PC-9 (cell line): Measurements from ENCODE around the gene DNPEP. TPM values are rescaled to one million over a fixed set of nuclear protein-coding genes. Genes with fewer than 3 reads are reported as not detected.

Source experiments
- BruUV-seq: library from RNA; stranded (reverse); fragments of 400-500 nt; replicated peaks from 2 replicates; lab custom pipeline; 2021; lab: Mats Ljungman, UMichigan
- CTCF ChIA-PET: fragments of 300-600 bp; sonication (Branson Sonifier 250); formaldehyde crosslinking; loops from one replicate; lab custom pipeline; 2022; ENCODE audit warnings: antibody characterized with exemption; lab: Charles Lee
- POLR2A ChIA-PET: fragments of 300-600 bp; sonication (Branson Sonifier 250); formaldehyde crosslinking; loops from one replicate; lab custom pipeline; 2022; ENCODE audit warnings: antibody characterized with exemption; ENCODE audit not compliant: unreplicated experiment; lab: Charles Lee
- DNase-seq, 2 experiments: peaks; one replicate each; pipeline versions ENCODE4 v3.0.0 to v3.0.0-alpha.2; 2015 to 2022; ENCODE audit warnings: mixed read lengths in 1 of 2
- H2AFZ ChIP-seq: fragments of 200-600 bp; sonication (generic); 2 replicates; pipeline ENCODE4 v1.8.1; 2017; ENCODE audit warnings: antibody characterized with exemption
- H3F3A ChIP-seq: fragments of 200-600 bp; sonication (generic); 2 replicates; pipeline ENCODE4 v1.8.1; 2017; ENCODE audit warnings: antibody characterized with exemption, mild to moderate bottlenecking, low read depth; ENCODE audit not compliant: insufficient read depth
- H3K27ac ChIP-seq: fragments of 200-600 bp; sonication (generic); 2 replicates; pipeline ENCODE4 v1.6.1; 2016; ENCODE audit warnings: mixed run types
- H3K27me3 ChIP-seq: fragments of 200-600 bp; sonication (generic); 2 replicates; pipeline ENCODE4 v1.6.1; 2016; ENCODE audit warnings: low read depth, mixed run types; ENCODE audit not compliant: insufficient read depth
- H3K36me3 ChIP-seq: fragments of 200-600 bp; sonication (generic); 2 replicates; pipeline ENCODE4 v1.6.1; 2016; ENCODE audit warnings: low read depth, mixed run types
- H3K4me1 ChIP-seq: fragments of 200-600 bp; sonication (generic); replicated peaks from 2 replicates; pipeline ENCODE4 v1.6.1; 2016; ENCODE audit warnings: mixed run types; ENCODE audit not compliant: insufficient read depth
- H3K4me2 ChIP-seq: fragments of 200-600 bp; sonication (generic); 2 replicates; pipeline ENCODE4 v1.6.1; 2017; ENCODE audit warnings: mixed run types
- H3K4me3 ChIP-seq: fragments of 200-600 bp; sonication (generic); 2 replicates; pipeline ENCODE4 v1.6.1; 2016; ENCODE audit warnings: mixed run types
- H3K79me2 ChIP-seq: fragments of 200-600 bp; sonication (generic); 2 replicates; pipeline ENCODE4 v1.6.1; 2017; ENCODE audit warnings: low read depth, mixed run types
- H3K9me2 ChIP-seq: fragments of 200-600 bp; sonication (generic); 2 replicates; pipeline ENCODE4 v1.8.1; 2017; ENCODE audit warnings: mild to moderate bottlenecking; ENCODE audit not compliant: insufficient read depth
- H3K9me3 ChIP-seq: fragments of 200-600 bp; sonication (generic); 2 replicates; pipeline ENCODE4 v1.8.1; 2016; ENCODE audit warnings: low read depth; ENCODE audit not compliant: insufficient read depth
- H4K20me1 ChIP-seq: fragments of 200-600 bp; sonication (generic); 2 replicates; pipeline ENCODE4 v1.8.1; 2017; ENCODE audit not compliant: insufficient read depth
- CTCF ChIP-seq: fragments of 200-600 bp; sonication (generic); conservative IDR thresholded peaks from 2 replicates; pipeline ENCODE4 v1.6.1; 2017; ENCODE audit warnings: mixed run types, antibody characterized with exemption, mild to moderate bottlenecking, moderate library complexity
- EZH2 ChIP-seq: fragments of 200-600 bp; sonication (generic); IDR thresholded peaks from 2 replicates; pipeline ENCODE4 v1.8.0; 2017; ENCODE audit warnings: antibody characterized with exemption, low read depth
- intact Hi-C: fragments of 100-400 bp; cut with micrococcal nuclease; formaldehyde crosslinking; loops from one replicate; pipeline ENCODE4 v1.10.0; 2022; ENCODE audit not compliant: unreplicated experiment
- total RNA-seq: library from RNA; stranded (reverse); gene quantifications from 2 replicates; pipeline ENCODE4 v1.2.3, GENCODE V29; 2021

Gene DNPEP
- total RNA-seq, 1 experiment from 2014 or later, result 99.1 TPM

GRCh38 chr2:219428469-219428868 is 40.8 kb upstream of the DNPEP start:
- Histone ChIP-seq H3K9me2 (no peaks in the 10 kb centered on the region), H3K9me3 (no peaks in the 10 kb centered on the region), H3K4me2 (no peak overlapping the region), H3K79me2 (no peaks in the 10 kb centered on the region), H3F3A (no peaks in the 10 kb centered on the region), H3K36me3 (no peaks in the 10 kb centered on the region), H3K4me3 (no peak overlapping the region), H3K4me1 (peaks cover 4% of the 10 kb centered on the region; the same call in 1 of the 2 replicates), H3K27me3 (no peaks in the 10 kb centered on the region), H4K20me1 (no peaks in the 10 kb centered on the region), H2AFZ (no peak overlapping the region), H3K27ac (no peak overlapping the region)
- TF ChIP-seq CTCF (no peak), EZH2 (no peak)
- no peak for DNase-seq
- ChIA-PET CTCF (interaction anchor here (0.7 to 1.0 kb wide), 2 partner anchors 12 to 260 kb away, joined by 3 to 4 read pairs; no protein-coding TSS in a partner anchor), POLR2A (interaction anchor here (0.6 kb wide), 1 partner anchor 1920 kb away, joined by 10 read pairs; no protein-coding TSS in a partner anchor)
- BruUV-seq, result no TSS peak
- intact Hi-C loops, result no loop called here

GRCh38 chr2:219426534-219427136 is 38.9 kb upstream of the DNPEP start:
- ChIA-PET POLR2A (no interaction called here), CTCF (no interaction called here)
- Histone ChIP-seq H4K20me1 (no peaks in the 10 kb centered on the region), H3K9me3 (no peaks in the 10 kb centered on the region), H3K27me3 (no peaks in the 10 kb centered on the region), H3K27ac (no peak overlapping the region), H3K4me1 (peaks cover 4% of the 10 kb centered on the region; the same call in 1 of the 2 replicates), H3K4me2 (no peak overlapping the region), H3K36me3 (no peaks in the 10 kb centered on the region), H2AFZ (no peak overlapping the region), H3F3A (no peaks in the 10 kb centered on the region), H3K9me2 (no peaks in the 10 kb centered on the region), H3K4me3 (no peak overlapping the region), H3K79me2 (no peaks in the 10 kb centered on the region)
- no peak for TF ChIP-seq CTCF
- no peak for TF ChIP-seq EZH2
- intact Hi-C loops, result no loop called here
- no peak for DNase-seq
- BruUV-seq, result no TSS peak

GRCh38 chr2:219426068-219426443 is 38.3 kb upstream of the DNPEP start:
- no peaks in the 10 kb centered on the region for H3F3A ChIP-seq
- H3K9me2 ChIP-seq, result no peaks in the 10 kb centered on the region
- DNase-seq, result no peak
- peaks cover 4% of the 10 kb centered on the region; the same call in 1 of the 2 replicates for H3K4me1 ChIP-seq
- H3K9me3 ChIP-seq, result no peaks in the 10 kb centered on the region
- intact Hi-C loops, result no loop called here
- POLR2A ChIA-PET, result no interaction called here
- BruUV-seq, result no TSS peak
- CTCF ChIA-PET, result no interaction called here
- no peak for TF ChIP-seq CTCF
- TF ChIP-seq EZH2, result no peak
- H3K27ac ChIP-seq, result no peak overlapping the region
- H4K20me1 ChIP-seq, result no peaks in the 10 kb centered on the region
- no peaks in the 10 kb centered on the region for H3K27me3 ChIP-seq
- H3K4me2 ChIP-seq, result no peak overlapping the region
- H2AFZ ChIP-seq, result no peak overlapping the region
- H3K36me3 ChIP-seq, result no peaks in the 10 kb centered on the region
- H3K79me2 ChIP-seq, result no peaks in the 10 kb centered on the region
- no peak overlapping the region for H3K4me3 ChIP-seq
